B cell (primary cell): ENCODE results near the gene TSPAN9. TPM values are rescaled to one million over a fixed set of nuclear protein-coding genes. Genes with fewer than 3 reads are reported as not detected.
A peak's percentile ranks its signal among the peaks of the same experiment; 100 is the strongest.

ENCODE experiments used
- ATAC-seq: fragments of 200-7000 bp; cut with Tn5 transposase; one replicate; pipeline ENCODE4 v1.10.0; 2021; ENCODE audit warnings: low read depth, mild to moderate bottlenecking, moderate number of reproducible peaks, moderate library complexity
- CTCF ChIA-PET: fragments of 350-600 bp; sonication (Branson Sonifier 250); formaldehyde crosslinking; loops from one replicate; lab custom pipeline; 2021; ENCODE audit warnings: antibody characterized with exemption, inconsistent platforms; lab: Charles Lee
- POLR2A ChIA-PET: fragments of 350-600 bp; sonication (Branson Sonifier 250); formaldehyde crosslinking; loops from one replicate; lab custom pipeline; 2021; ENCODE audit warnings: antibody characterized with exemption; lab: Charles Lee
- DNase-seq: peaks from one replicate; pipeline ENCODE4 v3.0.0; 2013
- H2AFZ ChIP-seq: 2 replicates; pipeline ENCODE4 v1.6.1; 2012; ENCODE audit warnings: mild to moderate bottlenecking, low read depth, low read length; ENCODE audit not compliant: insufficient read depth, poor library complexity, severe bottlenecking
- H3K27ac ChIP-seq, 2 donors: 1 replicate in 1 of 2; 2 replicates in 1 of 2; pipeline ENCODE4 v1.5.1; 2012 to 2013; ENCODE audit warnings: low read length in 2 of 2, mild to moderate bottlenecking in 2 of 2, moderate library complexity in 1 of 2
- H3K27me3 ChIP-seq, 4 experiments: fragments of 200-600 bp in 1 of 4; sonication (generic) in 1 of 4; replicated peaks in 1 of 4; 1 replicate in 2 of 4; 2 replicates in 2 of 4; pipeline versions ENCODE4 v1.6.1 to v1.7.0; 2013 to 2016; ENCODE audit warnings: low read length in 3 of 4, mild to moderate bottlenecking in 2 of 4, mixed read lengths in 1 of 4, moderate library complexity in 1 of 4; ENCODE audit not compliant: insufficient read depth in 4 of 4, control insufficient read depth in 3 of 4; ENCODE audit errors: control extremely low read depth in 1 of 4
- H3K36me3 ChIP-seq, 2 experiments: replicated peaks in 1 of 2; 1 replicate in 1 of 2; 2 replicates in 1 of 2; pipeline versions ENCODE4 v1.6.1 to v1.7.1; 2013; ENCODE audit warnings: low read length in 1 of 2; ENCODE audit not compliant: insufficient read depth in 2 of 2, control insufficient read depth in 1 of 2; ENCODE audit errors: control extremely low read depth in 1 of 2, extremely low read depth in 1 of 2
- H3K4me1 ChIP-seq, 2 donors: fragments of 200-600 bp in 1 of 2; sonication (generic) in 1 of 2; 1 replicate in 1 of 2; 2 replicates in 1 of 2; pipeline versions ENCODE4 v1.5.1 to v1.6.1; 2013 to 2017; ENCODE audit warnings: low read length in 2 of 2; ENCODE audit not compliant: control insufficient read depth in 2 of 2, insufficient read depth in 2 of 2
- H3K4me2 ChIP-seq: replicated peaks from 2 replicates; pipeline ENCODE3; 2012; ENCODE audit warnings: mild to moderate bottlenecking, low read depth, low read length; ENCODE audit not compliant: poor library complexity, severe bottlenecking
- H3K4me3 ChIP-seq, 5 experiments: fragments of 200-600 bp in 1 of 5; sonication (generic) in 1 of 5; 1 replicate in 3 of 5; 2 replicates in 2 of 5; pipeline versions ENCODE4 v1.5.1 to v1.7.0; 2011 to 2016; ENCODE audit warnings: low read length in 4 of 5, mild to moderate bottlenecking in 4 of 5, low read depth in 2 of 5, control low read depth in 1 of 5, moderate library complexity in 1 of 5; ENCODE audit not compliant: insufficient read depth in 1 of 5; ENCODE audit errors: control extremely low read depth in 1 of 5, extremely low read depth in 1 of 5
- H3K79me2 ChIP-seq: fragments of 200-600 bp; sonication (generic); one replicate; pipeline ENCODE4 v1.6.0; 2016; ENCODE audit warnings: low read length; ENCODE audit not compliant: control insufficient read depth, insufficient read depth
- H3K9ac ChIP-seq: fragments of 200-600 bp; sonication (generic); 2 replicates; pipeline ENCODE4 v1.6.1; 2017; ENCODE audit warnings: mild to moderate bottlenecking, low read length, moderate library complexity
- H3K9me3 ChIP-seq, 3 donors: one replicate each; pipeline versions ENCODE4 v1.6.1 to v1.7.1; 2013; ENCODE audit warnings: low read length in 2 of 3; ENCODE audit not compliant: control insufficient read depth in 2 of 3, insufficient read depth in 1 of 3; ENCODE audit errors: control extremely low read depth in 1 of 3
- H4K20me1 ChIP-seq: 2 replicates; pipeline ENCODE4 v1.6.0; 2012; ENCODE audit warnings: mild to moderate bottlenecking, low read length; ENCODE audit not compliant: insufficient read depth, control insufficient read depth, poor library complexity, severe bottlenecking
- H3K27ac Mint-ChIP-seq: one replicate; pipeline ENCODE4 v1.8.0; 2021; ENCODE audit warnings: mixed read lengths
- H3K27me3 Mint-ChIP-seq: one replicate; pipeline ENCODE4 v1.8.0; 2021; ENCODE audit warnings: mixed read lengths
- H3K4me1 Mint-ChIP-seq: one replicate; pipeline ENCODE4 v1.8.0; 2021; ENCODE audit warnings: mixed read lengths
- H3K4me3 Mint-ChIP-seq: one replicate; pipeline ENCODE4 v1.8.0; 2021; ENCODE audit warnings: mixed read lengths
- H3K9me3 Mint-ChIP-seq: one replicate; pipeline ENCODE4 v1.8.0; 2022; ENCODE audit warnings: mixed read lengths; ENCODE audit not compliant: insufficient read depth
- EZH2 ChIP-seq: IDR thresholded peaks from 2 replicates; pipeline ENCODE4 v1.6.1; 2012; ENCODE audit warnings: borderline replicate concordance, low read depth, mild to moderate bottlenecking, moderate library complexity, low read length; ENCODE audit not compliant: insufficient read depth, poor library complexity, severe bottlenecking
- WGBS: methylation state at CpG from one replicate; pipeline ENCODE4 v1.1.5; 2013; ENCODE audit warnings: missing lambda C conversion rate; ENCODE audit not compliant: insufficient coverage; 5-methylcytosine and 5-hydroxymethylcytosine counted together
- intact Hi-C: fragments of 100-400 bp; cut with micrococcal nuclease; formaldehyde crosslinking; loops from one replicate; pipeline ENCODE4 v1.10.0; 2022
- polyA plus RNA-seq: library from polyadenylated mRNA; depleted of rRNA; stranded (reverse); fragments of >200 nt; gene quantifications from 2 replicates; pipeline ENCODE4 v1.2.3, GENCODE V29; 2012
- total RNA-seq, 2 donors: library from RNA; stranded (reverse); fragments of 120-200 nt in 1 of 2; gene quantifications; 1 replicate in 1 of 2; 2 replicates in 1 of 2; pipeline versions ENCODE4 v1.2.3 to v1.2.4, GENCODE V29; 2013 to 2022
- TF ChIP-seq, protein P1 (sequence below): fragments of 200-600 bp; IDR thresholded peaks from one replicate; pipeline ENCODE4 v1.8.0; 2022; ENCODE audit warnings: antibody characterized with exemption, mild to moderate bottlenecking

TSPAN9 gene
- total and polyA plus RNA-seq, 2 donors (not counting 1 experiment from before 2014, with no cell fraction given), result 0.15 to 0.37 TPM

DNA sequence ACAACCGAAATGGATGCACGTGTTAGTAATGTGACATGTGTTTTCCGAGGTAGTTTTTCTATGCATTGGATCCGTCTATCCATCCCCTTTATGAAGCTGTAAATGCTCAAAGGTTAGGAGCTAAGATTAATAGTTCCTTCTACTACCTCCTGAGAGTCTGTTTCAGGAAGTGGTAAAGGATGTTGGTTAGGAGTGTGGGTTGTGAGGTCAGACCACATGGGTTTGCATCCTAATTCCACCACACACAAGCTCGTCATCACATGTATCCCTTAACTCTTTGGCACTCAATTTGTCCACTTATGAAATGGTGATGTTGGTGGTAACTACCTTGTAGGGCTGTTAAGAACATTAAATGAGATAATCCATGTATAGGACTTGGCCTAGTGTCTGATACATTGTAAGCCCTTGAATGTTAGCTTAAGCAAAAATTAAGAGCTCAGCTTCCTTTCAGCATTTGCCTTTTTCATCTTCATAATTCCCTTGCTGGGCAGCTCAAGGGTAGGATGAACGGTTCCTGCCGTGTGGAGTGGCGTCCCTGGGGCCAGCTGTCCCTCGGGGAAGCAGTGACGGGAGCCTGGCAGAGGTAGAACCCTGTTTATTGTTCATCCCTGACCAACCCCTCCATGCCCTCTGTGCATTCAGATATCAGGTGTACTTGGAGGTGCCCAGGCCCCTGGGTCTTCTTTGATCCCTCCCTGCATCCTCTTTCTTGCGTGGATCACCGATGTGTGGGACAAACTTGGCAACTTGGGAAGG is 52.3 kb downstream of the TSPAN9 start:
- no peak overlapping the region for H3K4me3 Mint-ChIP-seq
- no peak for ATAC-seq
- no peak for TF ChIP-seq EZH2
- TF ChIP-seq, protein P1, sequence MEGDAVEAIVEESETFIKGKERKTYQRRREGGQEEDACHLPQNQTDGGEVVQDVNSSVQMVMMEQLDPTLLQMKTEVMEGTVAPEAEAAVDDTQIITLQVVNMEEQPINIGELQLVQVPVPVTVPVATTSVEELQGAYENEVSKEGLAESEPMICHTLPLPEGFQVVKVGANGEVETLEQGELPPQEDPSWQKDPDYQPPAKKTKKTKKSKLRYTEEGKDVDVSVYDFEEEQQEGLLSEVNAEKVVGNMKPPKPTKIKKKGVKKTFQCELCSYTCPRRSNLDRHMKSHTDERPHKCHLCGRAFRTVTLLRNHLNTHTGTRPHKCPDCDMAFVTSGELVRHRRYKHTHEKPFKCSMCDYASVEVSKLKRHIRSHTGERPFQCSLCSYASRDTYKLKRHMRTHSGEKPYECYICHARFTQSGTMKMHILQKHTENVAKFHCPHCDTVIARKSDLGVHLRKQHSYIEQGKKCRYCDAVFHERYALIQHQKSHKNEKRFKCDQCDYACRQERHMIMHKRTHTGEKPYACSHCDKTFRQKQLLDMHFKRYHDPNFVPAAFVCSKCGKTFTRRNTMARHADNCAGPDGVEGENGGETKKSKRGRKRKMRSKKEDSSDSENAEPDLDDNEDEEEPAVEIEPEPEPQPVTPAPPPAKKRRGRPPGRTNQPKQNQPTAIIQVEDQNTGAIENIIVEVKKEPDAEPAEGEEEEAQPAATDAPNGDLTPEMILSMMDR, result no peak
- peaks cover 64% of the 10 kb centered on the region for H3K27me3 Mint-ChIP-seq
- no peaks in the 10 kb centered on the region for H4K20me1 ChIP-seq
- H3K27ac Mint-ChIP-seq, result no peak overlapping the region
- peaks cover 14% of the 10 kb centered on the region for H3K4me1 Mint-ChIP-seq
- no peak overlapping the region for H3K9ac ChIP-seq
- peak; percentile 11 for DNase-seq
- H3K9me3 ChIP-seq, result peaks cover 0 to 13% (median 3%) of the 10 kb centered on the region in 3 donors
- POLR2A ChIA-PET, result no interaction called here
- H3K27me3 ChIP-seq, result peaks cover 0 to 34% (median 9%) of the 10 kb centered on the region in 4 experiments
- H3K36me3 ChIP-seq, result no peaks in the 10 kb centered on the region
- no peak overlapping the region for H2AFZ ChIP-seq
- H3K4me2 ChIP-seq, result peak overlapping the region; percentile 40
- intact Hi-C loops, result no loop called here
- H3K4me1 ChIP-seq, result peaks cover 14 to 16% of the 10 kb centered on the region in 2 donors
- WGBS, result 54% methylated on average over 2 of the region's 12 CpGs
- CTCF ChIA-PET, result interaction anchor here (0.5 to 1.7 kb wide), 2 partner anchors 146 to 343 kb away, joined by 3 to 6 read pairs; no protein-coding TSS in a partner anchor
- no peak overlapping the region for H3K4me3 ChIP-seq
- H3K9me3 Mint-ChIP-seq, result peaks cover 6% of the 10 kb centered on the region
- H3K79me2 ChIP-seq, result no peaks in the 10 kb centered on the region
- H3K27ac ChIP-seq, result no peak overlapping the region
